ENCODE results near the gene GJC1. TPM values are rescaled to one million over a fixed set of nuclear protein-coding genes. Genes with fewer than 3 reads are reported as not detected.
A peak's percentile ranks its signal among the peaks of the same experiment; 100 is the strongest.

The GJC1 gene
- polyA plus RNA-seq, 1 donor from 2014 or later: 8.0 TPM

GRCh38 chr17:44759916-44760243, 70.2 kb downstream of the GJC1 start:
- Histone ChIP-seq H3K79me2 (replicated peaks; ENCODE audit: insufficient read depth, low read length) (no peaks in the 10 kb centered on the region), H3K4me2 (ENCODE audit: low read length) (no peak overlapping the region), H3K27me3 (ENCODE audit: insufficient read depth, low read depth, low read length) (peaks cover 7% of the 10 kb centered on the region), H3K27ac (ENCODE audit: low read length) (no peak overlapping the region), H3K4me3 (ENCODE audit: low read length) (peak overlapping the region; percentile 82), H3K9me3 (ENCODE audit: low read length) (no peaks in the 10 kb centered on the region), H3F3A (ENCODE audit: insufficient read depth, low read length, poor library complexity, severe bottlenecking) (no peaks in the 10 kb centered on the region), H3K36me3 (ENCODE audit: insufficient read depth, low read length) (no peaks in the 10 kb centered on the region), H2AFZ (ENCODE audit: low read depth, low read length) (no peak overlapping the region), H3K9me2 (ENCODE audit: insufficient read depth, low read length) (no peaks in the 10 kb centered on the region), H3K9ac (ENCODE audit: low read length) (peak overlapping the region; percentile 64), H4K20me1 (ENCODE audit: insufficient read depth) (no peaks in the 10 kb centered on the region)
- TF ChIP-seq TAF1 (IDR thresholded peaks at IDR 0.05; ENCODE audit: low read depth) (no peak), POLR2AphosphoS5 (IDR thresholded peaks at IDR 0.05) (no peak), EP300 (conservative IDR thresholded peaks at IDR 0.05; ENCODE audit: poor library complexity, severe bottlenecking) (no peak), CTCF (IDR thresholded peaks at IDR 0.05; ENCODE audit: poor library complexity, severe bottlenecking) (no peak), MXI1 (conservative IDR thresholded peaks at IDR 0.05; ENCODE audit: poor library complexity, severe bottlenecking) (no peak), EZH2 (IDR thresholded peaks at IDR 0.05; ENCODE audit: borderline replicate concordance, insufficient read depth, low read length, poor library complexity, severe bottlenecking) (no peak), SMC3 (conservative IDR thresholded peaks at IDR 0.05; ENCODE audit: poor library complexity) (no peak), REST (IDR thresholded peaks at IDR 0.05; ENCODE audit: borderline replicate concordance) (no peak), RAD21 (conservative IDR thresholded peaks at IDR 0.05) (no peak)

GRCh38 chr17:44759086-44759915, 70.8 kb downstream of the GJC1 start:
- peak overlapping the region; percentile 51 for H2AFZ ChIP-seq (ENCODE audit: low read depth, low read length)

More at GRCh38 chr17:44759086-44759915, 70.8 kb downstream of the GJC1 start:
- Histone ChIP-seq H3K36me3 (ENCODE audit: insufficient read depth, low read length) (no peaks in the 10 kb centered on the region), H3K27me3 (ENCODE audit: insufficient read depth, low read depth, low read length) (peaks cover 7% of the 10 kb centered on the region), H3F3A (ENCODE audit: insufficient read depth, low read length, poor library complexity, severe bottlenecking) (no peaks in the 10 kb centered on the region), H3K79me2 (replicated peaks; ENCODE audit: insufficient read depth, low read length) (no peaks in the 10 kb centered on the region), H3K9ac (ENCODE audit: low read length) (peak overlapping the region; percentile 64), H3K27ac (ENCODE audit: low read length) (no peak overlapping the region), H3K9me2 (ENCODE audit: insufficient read depth, low read length) (no peaks in the 10 kb centered on the region), H3K4me2 (ENCODE audit: low read length) (peak overlapping the region; percentile 51), H4K20me1 (ENCODE audit: insufficient read depth) (no peaks in the 10 kb centered on the region), H3K4me3 (ENCODE audit: low read length) (peak overlapping the region; percentile 82), H3K9me3 (ENCODE audit: low read length) (no peaks in the 10 kb centered on the region)
- TF ChIP-seq REST (IDR thresholded peaks at IDR 0.05; ENCODE audit: borderline replicate concordance) (no peak), EP300 (conservative IDR thresholded peaks at IDR 0.05; ENCODE audit: poor library complexity, severe bottlenecking) (no peak), POLR2AphosphoS5 (IDR thresholded peaks at IDR 0.05) (no peak), SMC3 (conservative IDR thresholded peaks at IDR 0.05; ENCODE audit: poor library complexity) (no peak), EZH2 (IDR thresholded peaks at IDR 0.05; ENCODE audit: borderline replicate concordance, insufficient read depth, low read length, poor library complexity, severe bottlenecking) (no peak), CTCF (IDR thresholded peaks at IDR 0.05; ENCODE audit: poor library complexity, severe bottlenecking) (no peak), TAF1 (IDR thresholded peaks at IDR 0.05; ENCODE audit: low read depth) (no peak), RAD21 (conservative IDR thresholded peaks at IDR 0.05) (no peak), MXI1 (conservative IDR thresholded peaks at IDR 0.05; ENCODE audit: poor library complexity, severe bottlenecking) (no peak)
